Cerebellar cortex (tissue), 1 donor: ENCODE results near the gene EID2.
A peak's percentile ranks its signal among the peaks of the same experiment; 100 is the strongest.

Experiments used
- DNase-seq: peaks from one replicate; pipeline ENCODE4 v3.0.0-alpha.2; 2015; ENCODE audit warnings: low spot score

Gene EID2

DNA sequence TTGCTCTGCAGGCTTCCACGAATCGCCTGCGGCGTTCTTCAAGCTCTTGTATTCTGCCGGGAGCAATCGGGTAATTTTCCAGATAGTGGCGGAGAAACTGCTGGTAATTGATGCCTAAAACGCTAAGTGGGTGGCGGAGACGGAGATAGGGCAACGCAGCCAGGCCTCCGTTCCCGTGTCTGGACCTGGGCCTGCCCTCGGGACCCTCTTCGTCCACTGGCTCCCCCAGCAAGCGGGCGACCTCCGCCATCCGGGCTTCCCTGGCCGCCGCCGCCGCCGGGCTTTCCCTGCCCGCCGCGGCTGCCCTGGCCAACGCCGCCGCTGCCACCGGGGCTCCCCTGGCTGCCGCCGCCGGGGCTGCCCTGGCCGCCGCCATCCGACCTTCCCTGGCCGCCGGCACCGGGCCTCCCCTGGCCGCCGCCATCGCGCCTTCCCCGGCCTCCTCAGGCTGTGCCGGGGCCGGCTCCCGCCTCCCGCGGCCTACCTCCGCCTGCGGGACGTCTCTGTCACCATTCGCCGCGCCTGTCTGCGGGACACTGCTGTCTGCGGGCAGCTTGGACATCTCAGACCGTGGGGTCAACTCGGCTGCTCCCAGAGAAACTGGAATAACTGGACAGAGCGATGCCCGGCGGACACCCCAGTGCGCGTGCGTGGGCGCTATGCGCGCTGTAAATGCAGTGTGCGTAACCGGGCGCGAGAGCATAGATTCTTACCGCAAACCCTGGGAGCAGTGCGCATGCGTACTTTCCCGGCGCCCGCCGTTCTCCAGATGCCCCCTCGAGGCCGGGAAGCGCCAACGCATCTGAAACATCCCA is at the start of gene EID2:
EID2 (minus strand) TSS at position 644 of the 815 bp plus-strand sequence; CDS start at position 562, 82 bp downstream.
- DNase-seq, result peak; percentile 94

GRCh38 chr19:39588066-39588465 is 48.1 kb upstream of the EID2 start:
- no peak for DNase-seq

- no peak for DNase-seq
These were observed 47.5 kb upstream of the EID2 start for GRCh38 chr19:39587496-39587895.

- DNase-seq, result no peak
These were observed 43.1 kb upstream of the EID2 start for GRCh38 chr19:39582891-39583625.

GRCh38 chr19:39582442-39582841 is 42.5 kb upstream of the EID2 start:
- DNase-seq, result no peak

DNA sequence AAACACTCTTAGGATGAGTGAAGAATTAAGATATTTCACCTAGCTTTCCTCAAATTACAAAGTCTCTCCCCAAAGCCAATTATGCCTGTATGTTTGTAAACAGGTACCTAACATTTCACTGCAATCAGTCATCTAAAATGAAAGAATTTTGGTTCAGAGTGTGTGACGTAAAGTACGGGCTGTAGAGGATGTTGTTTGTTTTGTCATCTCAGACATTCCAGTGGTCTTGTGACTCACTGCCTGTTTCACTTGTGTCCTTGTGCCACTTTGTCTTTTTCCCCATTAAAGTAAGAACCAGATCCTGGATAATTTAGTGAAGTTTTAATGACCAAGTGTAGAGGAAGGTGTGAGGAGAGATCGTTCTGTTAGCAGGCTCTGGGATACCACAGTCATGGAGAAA is 28.6 kb upstream of the EID2 start:
- DNase-seq, result no peak

DNA sequence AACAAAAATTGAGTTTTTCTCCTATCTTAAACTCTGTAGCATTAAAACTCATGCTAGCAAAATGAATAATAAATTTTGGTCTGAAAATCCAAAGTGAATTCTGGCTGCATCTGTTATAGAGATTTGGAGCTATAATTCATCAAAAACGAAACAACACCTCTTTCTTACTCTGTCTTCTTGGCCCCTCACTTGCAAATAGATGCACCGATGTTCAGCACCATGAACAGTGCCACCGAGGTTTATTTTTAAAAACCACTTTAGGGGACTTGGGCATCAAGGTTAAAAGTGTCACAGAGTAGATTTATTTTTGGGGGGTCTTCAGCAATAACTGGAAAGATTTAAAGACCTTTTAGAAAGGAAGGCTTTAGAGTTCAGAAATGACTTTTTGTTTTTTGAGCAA is 26.1 kb upstream of the EID2 start:
- DNase-seq, result no peak

- no peak for DNase-seq
These were observed 23.4 kb upstream of the EID2 start for GRCh38 chr19:39563408-39563807.

- no peak for DNase-seq
These were observed 18.7 kb upstream of the EID2 start for GRCh38 chr19:39558624-39559117.

GRCh38 chr19:39557811-39558623 is 18.1 kb upstream of the EID2 start:
- no peak for DNase-seq

DNA sequence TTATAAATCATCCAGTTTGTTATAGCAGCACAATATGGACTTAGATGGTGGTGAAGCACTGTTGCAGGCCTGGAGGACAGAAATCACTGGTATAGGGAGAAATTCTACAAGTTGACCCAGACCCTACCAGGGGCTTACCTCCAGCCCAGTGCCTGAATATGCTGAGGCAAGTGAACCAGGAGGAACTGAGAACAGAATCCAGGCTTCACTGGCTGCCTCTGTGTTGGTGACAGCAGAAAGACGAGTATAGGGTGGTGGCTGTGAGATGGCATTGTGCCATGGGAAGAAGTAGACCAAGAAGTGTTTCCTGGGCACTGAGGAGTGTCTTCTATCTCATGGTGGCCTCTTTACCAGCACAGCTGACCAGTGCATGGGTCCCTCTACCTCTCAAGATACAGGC is 15.9 kb upstream of the EID2 start:
- DNase-seq, result no peak

GRCh38 chr19:39554701-39555311 is 14.8 kb upstream of the EID2 start:
- DNase-seq, result no peak

- no peak for DNase-seq
These were observed 13.2 kb upstream of the EID2 start for GRCh38 chr19:39553082-39553652.

DNA sequence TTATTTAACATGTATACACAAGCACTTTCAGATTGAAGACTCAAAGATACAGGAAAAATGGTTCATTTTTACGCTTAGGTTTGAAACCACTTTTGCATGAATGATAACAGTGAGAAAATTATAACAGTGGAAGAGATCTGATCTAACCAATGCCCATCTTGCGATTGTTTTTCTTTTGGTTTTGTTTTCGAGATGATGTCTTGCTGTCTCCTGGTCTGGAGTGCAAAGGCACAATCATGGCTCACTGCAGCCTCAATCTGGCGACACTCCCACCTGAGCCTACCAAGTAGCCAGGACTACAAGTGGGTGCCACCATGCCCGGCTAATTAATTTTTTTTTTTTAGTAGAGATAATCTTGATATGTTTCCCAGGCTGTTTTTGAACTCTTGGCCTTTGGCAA is 10.2 kb upstream of the EID2 start:
- no peak for DNase-seq

DNA sequence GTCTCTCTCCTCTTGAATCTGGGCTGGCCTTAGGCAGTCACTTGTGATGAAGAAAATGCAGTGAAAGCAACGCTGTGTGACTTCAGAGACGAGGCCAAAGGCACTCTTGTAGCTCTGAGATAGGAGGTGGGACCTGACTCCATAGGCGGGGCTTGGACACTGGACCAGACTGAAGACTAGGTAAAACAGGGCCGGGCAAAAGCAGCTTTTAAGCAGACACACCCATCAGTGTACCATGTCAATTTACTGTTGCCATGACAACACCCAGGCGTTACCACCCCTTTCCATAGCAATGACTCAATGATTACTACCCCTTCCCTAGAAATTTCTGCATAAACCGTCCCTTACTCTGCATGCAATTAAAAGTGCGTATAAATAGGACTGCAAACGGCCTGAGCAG is 6.6 kb upstream of the EID2 start:
- DNase-seq, result no peak

DNA sequence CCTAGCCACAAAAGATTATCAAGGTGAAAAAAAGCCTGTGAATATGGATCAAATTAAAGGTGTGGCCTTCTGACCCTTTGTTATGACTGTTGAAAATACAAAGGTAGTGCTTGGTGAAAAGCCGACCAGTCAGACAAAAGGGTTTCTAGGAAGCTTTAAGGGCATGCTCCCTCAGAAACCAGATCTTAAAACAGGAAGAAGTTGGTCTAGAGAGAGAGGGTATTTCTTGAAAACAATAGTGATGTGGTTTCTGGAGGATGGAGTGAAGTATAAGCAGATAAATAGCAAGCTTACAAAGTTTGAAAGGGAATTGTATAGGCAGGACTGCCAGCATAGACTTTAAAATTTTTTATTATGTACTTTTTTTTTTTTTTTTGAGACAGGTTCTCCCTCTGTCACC is 5.0 kb upstream of the EID2 start:
- no peak for DNase-seq

GRCh38 chr19:39544226-39544903 is 4.4 kb upstream of the EID2 start:
- no peak for DNase-seq

DNA sequence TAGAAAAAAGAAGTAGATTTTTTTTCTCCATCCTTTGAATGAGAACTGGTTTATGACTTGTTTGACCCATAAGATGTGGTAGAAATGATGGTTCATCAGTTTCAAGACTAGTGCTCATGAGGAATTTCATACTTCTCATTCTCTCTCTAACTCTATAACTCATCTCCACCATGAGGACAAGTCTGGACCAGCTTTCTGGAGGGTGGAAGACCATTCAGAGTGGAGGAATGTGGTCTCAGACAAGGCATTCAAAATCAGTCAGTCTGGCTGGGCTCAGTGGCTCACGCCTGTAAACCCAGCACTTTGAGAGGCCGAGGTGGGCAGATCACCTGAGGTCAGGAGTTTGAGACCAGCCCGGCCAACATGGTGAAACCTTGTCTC is 3.5 kb upstream of the EID2 start:
- DNase-seq, result no peak

- DNase-seq, result no peak
These were observed 2.2 kb upstream of the EID2 start for GRCh38 chr19:39542206-39542605.

GRCh38 chr19:39540333-39540673 is 342 bp upstream of the EID2 start:
- DNase-seq, result no peak

DNA sequence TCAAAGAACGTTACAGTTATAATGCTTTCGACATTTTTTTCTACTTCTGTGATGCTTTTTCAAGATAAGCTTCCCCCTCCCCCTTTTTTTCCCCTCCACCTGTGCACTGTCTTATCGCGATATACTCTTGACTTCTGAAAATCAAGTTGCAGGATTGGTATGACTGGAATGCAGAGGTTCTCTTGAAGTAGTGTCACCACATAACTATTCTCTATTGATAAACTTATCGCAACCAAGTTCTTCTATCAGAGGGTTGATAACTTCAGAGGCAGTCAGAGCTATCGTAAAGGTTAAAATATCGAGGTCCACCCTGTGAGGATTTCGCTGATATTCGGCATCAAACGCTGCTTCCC is 820 bp downstream of the EID2 start:
- no peak for DNase-seq
